HFFc6 (cell line): ENCODE results near the gene GABBR2. TPM values are rescaled to one million over a fixed set of nuclear protein-coding genes. Genes with fewer than 3 reads are reported as not detected.

Experiments
- DNase-seq: peaks from one replicate; pipeline ENCODE4 v3.0.0-alpha.2; 2018
- H3K27ac Mint-ChIP-seq: 2 replicates; pipeline ENCODE4 v1.8.0; 2020; ENCODE audit warnings: mild to moderate bottlenecking, mixed read lengths
- H3K27me3 Mint-ChIP-seq: 2 replicates; pipeline ENCODE4 v1.8.0; 2021; ENCODE audit warnings: mild to moderate bottlenecking, moderate library complexity, mixed read lengths; ENCODE audit not compliant: insufficient read depth
- H3K36me3 Mint-ChIP-seq: 2 replicates; pipeline ENCODE4 v1.8.0; 2021; ENCODE audit warnings: low read depth, mixed read lengths
- H3K4me1 Mint-ChIP-seq: 2 replicates; pipeline ENCODE4 v1.8.0; 2020; ENCODE audit warnings: low read depth, mixed read lengths
- H3K4me3 Mint-ChIP-seq: 2 replicates; pipeline ENCODE4 v1.8.0; 2020; ENCODE audit warnings: mild to moderate bottlenecking, moderate library complexity, mixed read lengths
- H3K9me3 Mint-ChIP-seq: 2 replicates; pipeline ENCODE4 v1.8.0; 2020; ENCODE audit warnings: mild to moderate bottlenecking, mixed read lengths
- CTCF ChIP-seq: fragments of 200-600 bp; sonication (generic); IDR thresholded peaks from 2 replicates; pipeline ENCODE4 v1.5.0; 2021; ENCODE audit warnings: antibody characterized with exemption, mild to moderate bottlenecking
- total RNA-seq, 6 experiments: library from RNA; stranded (reverse); fragmentation: NEBNext Ultra II Directional; extraction: Animal tissue kit (Norgen Biotek cat#: 25700); gene quantifications; 2 replicates in 1 of 6; 3 replicates in 5 of 6; pipeline ENCODE4 v1.2.3, GENCODE V29; 2021

The GABBR2 gene
- total RNA-seq, 6 experiments from 2014 or later = 3.1 to 9.3 (median 7.6) TPM

- DNase-seq = no peak
- peaks cover 24% of the 10 kb centered on the region for H3K4me1 Mint-ChIP-seq
- TF ChIP-seq CTCF = no peak
- H3K36me3 Mint-ChIP-seq = peaks cover 17% of the 10 kb centered on the region
- no peak overlapping the region for H3K4me3 Mint-ChIP-seq
- H3K27ac Mint-ChIP-seq = no peak overlapping the region
- H3K27me3 Mint-ChIP-seq = no peaks in the 10 kb centered on the region
- H3K9me3 Mint-ChIP-seq = no peaks in the 10 kb centered on the region
Observed at GRCh38 chr9:98738741-98739140, 30.0 kb upstream of the GABBR2 start.

DNA sequence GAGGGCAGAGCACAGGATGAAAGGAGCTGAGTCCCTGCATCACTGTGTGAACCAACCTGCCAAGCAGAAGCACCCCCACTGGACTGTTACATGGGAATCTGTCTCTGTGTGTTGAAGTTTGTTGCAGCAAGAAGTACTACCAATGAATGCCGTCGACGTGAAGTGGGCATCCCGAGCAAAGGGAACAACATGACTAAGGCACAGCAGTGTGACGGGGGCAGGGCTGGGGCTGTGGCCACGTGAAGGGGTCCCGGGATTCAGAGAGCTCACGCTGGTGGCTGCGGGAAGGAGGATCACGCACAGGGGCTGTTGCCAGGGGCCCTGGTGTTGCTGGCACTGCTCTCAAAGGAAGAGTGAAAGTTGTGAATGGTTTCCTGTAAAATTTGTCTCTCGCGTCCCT, 27.5 kb upstream of the GABBR2 start:
- peaks cover 17% of the 10 kb centered on the region for H3K36me3 Mint-ChIP-seq
- DNase-seq = no peak
- no peak for TF ChIP-seq CTCF
- H3K4me3 Mint-ChIP-seq = no peak overlapping the region
- H3K27ac Mint-ChIP-seq = no peak overlapping the region
- no peaks in the 10 kb centered on the region for H3K4me1 Mint-ChIP-seq
- H3K9me3 Mint-ChIP-seq = no peaks in the 10 kb centered on the region
- H3K27me3 Mint-ChIP-seq = peaks cover 2% of the 10 kb centered on the region; the same call in 1 of the 2 replicates

GRCh38 chr9:98732801-98733200, 24.1 kb upstream of the GABBR2 start:
- Mint-ChIP-seq H3K9me3 (no peaks in the 10 kb centered on the region), H3K36me3 (peaks cover 16% of the 10 kb centered on the region), H3K4me3 (no peak overlapping the region), H3K27ac (no peak overlapping the region), H3K4me1 (no peaks in the 10 kb centered on the region), H3K27me3 (peaks cover 8% of the 10 kb centered on the region)
- no peak for DNase-seq
- TF ChIP-seq CTCF = no peak

GRCh38 chr9:98732091-98732490, 23.4 kb upstream of the GABBR2 start:
- no peak for DNase-seq

GRCh38 chr9:98730871-98731270, 22.1 kb upstream of the GABBR2 start:
- Mint-ChIP-seq H3K9me3 (no peaks in the 10 kb centered on the region), H3K4me3 (no peak overlapping the region), H3K27ac (no peak overlapping the region), H3K27me3 (peaks cover 12% of the 10 kb centered on the region), H3K36me3 (peaks cover under 1% of the 10 kb centered on the region; the same call in 1 of the 2 replicates), H3K4me1 (peaks cover 12% of the 10 kb centered on the region)
- no peak for TF ChIP-seq CTCF
- no peak for DNase-seq

More at GRCh38 chr9:98732091-98732490, 23.4 kb upstream of the GABBR2 start:
- H3K4me3 Mint-ChIP-seq = no peak overlapping the region
- H3K27me3 Mint-ChIP-seq = peaks cover 9% of the 10 kb centered on the region
- peaks cover 2% of the 10 kb centered on the region for H3K4me1 Mint-ChIP-seq
- H3K9me3 Mint-ChIP-seq = no peaks in the 10 kb centered on the region
- peaks cover 9% of the 10 kb centered on the region; the same call in 1 of the 2 replicates for H3K36me3 Mint-ChIP-seq
- no peak overlapping the region for H3K27ac Mint-ChIP-seq
- no peak for TF ChIP-seq CTCF

GRCh38 chr9:98728500-98728899, 19.8 kb upstream of the GABBR2 start:
- Mint-ChIP-seq H3K27ac (no peak overlapping the region), H3K4me3 (no peak overlapping the region), H3K27me3 (peaks cover 23% of the 10 kb centered on the region), H3K4me1 (peaks cover 12% of the 10 kb centered on the region), H3K9me3 (peaks cover 2% of the 10 kb centered on the region; the same call in 1 of the 2 replicates), H3K36me3 (no peaks in the 10 kb centered on the region)
- no peak for DNase-seq
- no peak for TF ChIP-seq CTCF
